ENCODE results near the gene BTBD10. TPM values are rescaled to one million over a fixed set of nuclear protein-coding genes. Genes with fewer than 3 reads are reported as not detected.

The BTBD10 gene
- total RNA-seq, result 57.5 and 62.4 TPM in 2 replicates

DNA sequence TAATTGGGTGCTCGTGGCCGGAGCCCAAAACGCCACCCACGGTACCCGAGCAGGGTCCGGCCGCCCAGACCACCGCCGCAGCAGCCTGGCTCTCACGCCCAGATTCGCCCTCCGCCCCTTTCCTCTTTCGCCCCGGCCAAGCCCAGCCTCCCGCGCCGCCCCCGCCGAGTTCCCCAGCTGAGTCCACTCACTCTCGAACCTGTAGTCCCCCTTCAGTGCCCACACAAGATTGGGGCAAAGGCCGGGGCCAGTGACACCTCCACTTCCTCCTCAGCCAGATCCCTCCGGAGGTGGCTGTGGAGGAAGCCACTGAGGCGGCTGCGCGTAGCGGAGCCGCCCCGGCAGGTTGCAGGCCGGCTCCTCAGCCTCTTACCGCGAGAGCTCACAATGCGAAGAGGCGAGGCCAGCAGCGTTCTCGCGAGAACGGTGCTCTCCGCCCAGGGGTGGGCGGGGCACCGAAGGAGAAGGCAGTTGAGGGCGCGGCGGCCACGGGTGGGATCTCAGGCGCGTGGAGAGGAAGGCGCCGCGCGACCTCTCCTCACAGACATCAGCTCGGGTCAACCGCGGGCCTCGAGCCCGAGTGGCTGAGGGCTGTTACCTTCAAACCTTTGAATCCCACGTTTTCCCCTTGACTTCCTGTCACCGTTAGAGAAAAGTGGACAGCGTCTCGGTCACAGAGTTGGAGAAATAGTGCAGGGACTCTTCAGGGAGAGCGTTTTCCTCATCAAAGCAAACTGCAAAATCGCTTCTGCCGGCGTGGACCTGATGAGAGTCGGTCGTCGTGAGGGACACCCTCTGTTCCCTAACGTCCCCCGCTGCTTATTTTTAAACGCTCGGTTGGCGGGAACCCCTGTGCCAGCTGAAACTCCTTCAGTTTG is at the start of gene BTBD10:
BTBD10 (minus strand) TSS at position 322 of the 878 bp plus-strand sequence. CDS start 18,098 bp downstream, outside the sequence.
- no peak for DNase-seq (ENCODE audit: extremely low read depth, low read depth, low spot score)

DNA sequence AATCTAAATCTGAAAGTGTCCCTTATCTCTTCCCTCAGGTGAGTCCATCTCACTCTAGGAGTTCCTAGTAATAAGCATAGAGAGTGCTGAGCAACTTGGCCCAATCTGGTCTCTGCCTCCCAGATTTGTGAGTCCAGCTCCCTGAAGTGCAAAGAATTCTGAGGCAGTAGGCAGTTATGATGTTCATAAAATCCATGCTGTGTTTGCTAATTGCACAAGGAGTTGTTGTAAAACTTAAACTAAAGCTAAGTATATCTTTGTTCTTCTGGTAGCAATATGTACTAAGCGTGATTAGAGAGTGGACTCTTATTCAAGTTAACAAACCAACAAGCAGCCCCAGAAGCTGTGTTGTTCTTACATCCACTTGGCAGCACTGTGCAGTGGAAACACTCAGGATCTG is 40.4 kb upstream of the BTBD10 start:
- no peak for DNase-seq (ENCODE audit: extremely low read depth, low read depth, low spot score)

DNA sequence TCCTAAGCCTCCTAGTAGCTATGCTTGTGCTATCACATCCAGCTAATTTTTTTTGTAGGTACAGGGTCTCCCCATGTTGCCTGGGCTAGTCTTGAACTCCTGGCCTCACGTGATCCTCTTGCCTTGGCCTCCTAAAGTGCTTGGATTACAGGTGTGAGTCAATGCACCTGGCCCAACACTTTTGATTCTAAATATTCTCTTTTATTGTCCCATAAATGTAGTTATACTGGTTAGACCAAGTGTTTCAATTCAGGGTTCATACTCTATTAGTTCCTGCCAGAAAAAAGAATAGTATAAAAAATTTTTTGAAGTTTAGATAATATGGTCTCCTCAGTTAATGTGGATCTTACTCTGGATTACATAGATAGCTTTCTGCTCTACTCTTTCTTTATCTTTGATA is 39.5 kb upstream of the BTBD10 start:
- DNase-seq (ENCODE audit: extremely low read depth, low read depth, low spot score), result no peak

DNA sequence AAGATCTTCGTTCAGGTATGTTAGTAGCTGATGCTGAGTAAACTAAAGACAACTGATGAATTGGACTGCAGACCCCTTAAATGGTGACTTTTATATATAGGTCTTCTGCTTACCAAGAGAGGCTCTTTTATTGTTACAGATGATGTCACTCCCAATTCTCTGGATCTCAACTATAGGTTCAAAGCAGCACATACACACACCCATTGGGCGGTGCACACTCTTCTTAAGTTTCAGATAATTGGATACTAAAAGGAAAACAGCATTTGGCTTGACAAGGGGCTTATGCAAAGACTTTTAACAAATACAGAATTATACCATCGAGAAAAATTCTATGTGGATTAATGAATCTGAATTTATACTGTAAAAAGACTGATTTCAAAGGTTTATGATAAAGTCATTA is 32.9 kb upstream of the BTBD10 start, which contains the start of gene PTH:
PTH (minus strand) TSS at position 69 of the 400 bp plus-strand sequence. CDS start 3,142 bp downstream, outside the sequence.
- no peak for DNase-seq (ENCODE audit: extremely low read depth, low read depth, low spot score)

DNA sequence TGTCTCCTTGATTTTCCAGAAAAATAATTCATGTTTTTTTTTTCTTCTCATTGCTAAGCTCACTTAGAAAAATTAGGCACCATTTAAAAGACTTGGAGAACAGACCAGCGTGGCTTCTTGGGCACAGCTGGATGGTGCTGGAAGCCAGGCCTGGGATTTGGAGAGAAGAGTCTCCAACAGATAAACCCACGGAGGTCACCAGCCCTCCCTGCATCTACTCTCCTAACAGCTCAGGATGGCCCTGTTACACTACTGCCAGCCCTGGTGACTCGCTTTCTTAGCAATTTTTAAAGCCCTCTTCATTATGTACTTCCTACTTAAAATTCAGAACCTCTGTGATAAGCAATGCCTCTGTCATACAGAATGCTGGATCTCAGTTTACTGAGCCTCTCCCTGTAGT is 31.0 kb upstream of the BTBD10 start:
- DNase-seq (ENCODE audit: extremely low read depth, low read depth, low spot score), result no peak

DNA sequence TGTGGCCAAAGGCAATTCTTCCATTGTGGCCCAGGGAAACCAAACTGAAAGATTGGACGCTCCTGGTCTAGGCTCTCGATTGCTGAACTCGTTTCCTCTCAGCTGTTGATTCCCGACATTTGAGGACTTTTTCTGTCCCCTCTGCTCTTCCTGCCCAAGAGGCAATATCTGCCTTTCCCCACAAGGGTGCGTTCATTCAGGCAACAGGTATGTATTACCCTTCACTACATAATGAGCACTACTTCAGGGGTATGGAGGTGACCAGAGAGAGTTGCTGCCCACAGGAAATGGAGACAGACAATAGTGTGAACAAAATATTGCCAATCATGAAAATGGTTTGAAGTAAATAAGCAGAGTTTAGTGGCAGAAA is 24.6 kb upstream of the BTBD10 start:
- DNase-seq (ENCODE audit: extremely low read depth, low read depth, low spot score), result no peak

DNA sequence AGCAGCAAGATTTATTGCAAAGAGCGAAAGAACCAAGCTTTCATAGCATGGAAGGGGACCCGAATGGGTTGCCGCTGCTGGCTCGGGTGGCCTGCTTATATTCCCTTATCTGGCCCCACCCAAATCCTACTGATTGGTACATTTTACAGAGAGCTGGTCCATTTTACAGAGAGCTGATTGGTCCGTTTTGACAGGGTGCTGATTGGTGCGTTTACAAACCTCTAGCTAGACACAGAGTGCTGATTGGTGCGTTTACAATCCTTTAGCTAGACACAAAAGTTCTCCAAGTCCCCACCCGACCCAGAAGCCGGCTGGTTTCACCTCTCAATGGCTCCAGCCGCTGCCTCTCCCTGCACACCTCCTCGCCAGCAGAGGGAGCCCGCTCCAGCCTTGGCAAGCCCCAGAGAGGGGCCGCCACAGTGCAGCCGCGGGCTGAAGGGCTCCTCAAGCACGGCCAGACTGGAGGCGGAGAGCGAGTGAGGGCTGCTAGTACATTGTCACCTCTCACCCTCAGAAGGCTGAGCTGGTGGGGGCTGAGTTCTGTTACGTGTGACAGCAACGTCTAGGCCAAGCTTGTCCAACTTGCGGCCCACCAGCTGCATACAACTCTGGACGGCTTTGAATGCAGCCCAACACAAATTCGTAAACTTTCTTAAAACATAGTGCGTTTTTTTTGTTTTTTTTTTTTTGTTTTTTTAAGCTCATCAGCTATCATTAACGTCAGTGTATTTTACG is 24.1 kb upstream of the BTBD10 start:
- no peak for DNase-seq (ENCODE audit: extremely low read depth, low read depth, low spot score)

DNA sequence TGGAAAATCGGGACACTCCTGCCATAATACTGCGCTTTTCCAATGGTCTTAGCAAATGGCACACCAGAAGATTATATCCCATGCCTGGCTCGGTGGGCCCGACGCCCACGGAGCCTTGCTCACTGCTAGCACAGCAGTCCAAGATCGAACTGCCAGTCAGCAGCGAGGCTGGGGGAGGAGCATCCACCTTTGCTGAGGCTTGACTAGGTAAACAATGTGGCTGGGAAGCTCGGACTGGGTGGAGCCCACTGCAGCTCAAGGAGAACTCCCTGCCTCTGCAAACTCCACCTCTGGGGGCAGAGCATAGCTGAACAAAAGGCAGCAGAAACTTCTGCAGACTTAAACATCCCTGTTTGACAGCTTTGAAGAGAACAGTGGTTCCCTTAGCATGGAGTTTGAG is 17.2 kb upstream of the BTBD10 start:
- DNase-seq (ENCODE audit: extremely low read depth, low read depth, low spot score), result no peak

DNA sequence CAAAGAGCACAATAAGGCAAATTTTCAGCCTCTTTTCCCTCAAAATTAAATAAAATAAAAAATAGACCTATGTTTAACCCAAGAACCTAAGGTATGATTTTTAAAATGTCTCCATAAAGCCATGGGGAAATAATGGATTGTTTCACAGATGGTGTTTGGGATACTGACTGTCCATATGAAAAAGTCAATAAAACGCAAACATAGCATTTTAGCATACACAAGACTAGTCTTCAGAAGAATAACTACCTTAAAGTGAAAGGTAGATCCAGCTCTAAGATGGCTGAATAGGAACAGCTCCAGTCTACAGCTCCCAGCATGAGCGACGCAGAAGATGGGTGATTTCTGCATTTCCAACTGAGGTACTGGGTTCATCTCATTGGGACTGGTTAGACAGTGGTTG is 16.7 kb upstream of the BTBD10 start:
- DNase-seq (ENCODE audit: extremely low read depth, low read depth, low spot score), result no peak

DNA sequence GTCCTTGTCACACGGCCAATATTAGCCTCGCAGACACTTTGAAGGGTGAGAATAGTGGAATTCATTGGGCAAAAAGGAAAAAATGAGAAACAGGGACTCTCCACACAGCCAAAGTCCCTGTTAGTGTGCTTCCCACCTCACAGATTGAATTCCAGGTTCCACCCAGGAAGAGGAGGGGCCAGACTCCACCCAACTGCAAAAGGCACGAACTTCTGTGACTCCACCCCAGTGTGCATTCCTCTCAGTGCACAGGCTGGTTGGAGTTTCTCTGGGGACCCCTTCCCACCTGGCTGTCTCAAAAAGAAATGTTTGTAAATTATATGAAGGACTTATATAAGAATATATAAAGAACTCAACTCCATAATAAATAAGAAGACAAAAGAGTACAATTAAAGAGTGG is 12.1 kb upstream of the BTBD10 start:
- DNase-seq (ENCODE audit: extremely low read depth, low read depth, low spot score), result no peak

DNA sequence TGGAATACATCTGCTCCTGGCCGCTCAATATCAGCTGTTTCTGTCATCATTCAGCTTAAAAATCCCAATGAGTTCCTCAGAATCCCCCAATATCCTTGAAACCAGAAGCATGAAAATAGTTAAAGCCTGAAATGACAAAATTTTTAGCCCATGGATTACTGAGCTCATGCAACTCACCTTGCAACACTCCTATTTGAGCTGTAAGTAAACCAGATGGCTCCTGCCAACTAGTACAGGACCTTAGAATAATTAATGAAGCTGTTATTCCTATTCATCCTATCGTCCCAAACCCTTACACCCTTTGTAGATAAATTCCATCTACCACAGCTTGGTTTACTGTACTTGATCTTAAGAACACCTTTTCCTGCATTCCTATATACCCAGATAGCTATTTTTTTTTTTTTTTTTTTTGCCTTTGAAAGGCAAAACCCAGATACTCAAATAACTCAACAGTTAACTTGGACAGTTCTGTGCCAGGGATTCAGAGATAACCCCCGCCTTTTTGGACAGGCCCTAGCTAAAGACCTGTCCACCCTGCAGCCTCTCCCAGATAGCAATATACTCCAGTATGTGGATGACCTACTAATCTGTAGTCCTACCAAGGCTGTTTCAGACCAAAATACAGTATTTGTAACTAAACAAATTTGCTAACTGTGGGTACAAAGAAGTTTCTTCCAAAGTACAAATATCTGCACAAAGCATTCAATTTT is 10.1 kb upstream of the BTBD10 start:
- no peak for DNase-seq (ENCODE audit: extremely low read depth, low read depth, low spot score)

DNA sequence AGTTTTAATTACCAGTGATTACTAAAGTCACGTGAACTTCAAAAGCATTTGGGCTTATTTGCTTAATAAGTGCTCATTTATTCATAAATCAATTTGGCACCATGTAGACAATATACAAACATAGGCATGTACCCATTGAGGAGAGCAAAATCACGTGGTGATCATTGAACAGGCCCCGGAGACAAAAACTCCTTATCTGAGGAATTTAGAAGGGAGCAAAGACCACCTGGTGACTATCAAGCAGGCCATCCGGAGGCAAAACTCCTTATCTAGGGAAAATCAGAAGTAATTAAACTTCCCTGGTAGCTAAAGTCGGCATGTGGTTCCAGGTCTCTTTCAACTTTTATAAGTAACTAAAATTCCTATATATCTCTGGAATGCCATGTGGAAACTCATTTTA is 5.7 kb upstream of the BTBD10 start:
- DNase-seq (ENCODE audit: extremely low read depth, low read depth, low spot score), result no peak

DNA sequence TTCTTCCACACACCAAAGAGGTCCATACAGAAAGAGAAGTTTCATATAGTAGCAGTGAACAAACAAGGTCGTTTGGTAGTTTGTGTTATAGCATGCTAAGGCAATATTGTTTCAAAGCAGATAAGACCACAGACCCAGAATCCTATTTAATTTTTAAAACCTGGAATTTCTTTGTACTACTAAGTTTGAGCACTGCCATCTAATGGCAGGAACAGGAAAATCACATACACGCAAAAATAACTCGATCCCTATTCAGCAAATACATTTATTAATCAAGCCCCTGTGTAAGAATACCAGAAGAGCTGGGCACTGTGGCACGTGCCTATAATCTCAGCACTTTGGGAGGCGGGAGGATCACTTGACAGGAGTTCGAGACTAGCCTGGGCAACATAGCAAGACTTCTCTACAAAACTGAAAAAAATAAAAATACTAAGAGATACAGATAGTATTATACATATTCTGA is 2.9 kb upstream of the BTBD10 start:
- DNase-seq (ENCODE audit: extremely low read depth, low read depth, low spot score), result no peak

DNA sequence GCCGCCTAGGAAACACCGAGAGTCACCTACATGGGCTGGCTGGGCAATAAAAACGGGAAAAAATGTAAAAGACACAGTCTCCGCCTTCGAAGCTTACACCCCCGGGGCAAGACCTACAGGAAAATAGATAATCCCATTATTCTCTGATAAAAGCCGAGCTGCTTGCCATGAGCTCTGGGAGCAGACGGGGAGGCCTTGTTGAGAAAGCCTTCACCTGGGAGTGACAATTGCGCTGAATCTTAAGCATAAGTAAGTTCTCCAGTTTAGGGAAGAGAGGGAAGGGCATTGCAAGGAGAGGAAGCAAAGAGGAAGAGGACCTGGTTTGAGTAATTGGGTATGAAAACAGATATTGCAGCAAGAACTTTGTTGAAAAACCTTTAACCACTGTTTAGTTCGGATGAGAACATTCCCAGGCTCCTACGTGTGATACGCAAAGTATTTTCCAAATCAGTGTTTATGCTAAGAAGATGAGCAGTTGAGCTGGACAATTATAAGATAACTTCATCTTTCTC is 813 bp upstream of the BTBD10 start:
- no peak for DNase-seq (ENCODE audit: extremely low read depth, low read depth, low spot score)

DNA sequence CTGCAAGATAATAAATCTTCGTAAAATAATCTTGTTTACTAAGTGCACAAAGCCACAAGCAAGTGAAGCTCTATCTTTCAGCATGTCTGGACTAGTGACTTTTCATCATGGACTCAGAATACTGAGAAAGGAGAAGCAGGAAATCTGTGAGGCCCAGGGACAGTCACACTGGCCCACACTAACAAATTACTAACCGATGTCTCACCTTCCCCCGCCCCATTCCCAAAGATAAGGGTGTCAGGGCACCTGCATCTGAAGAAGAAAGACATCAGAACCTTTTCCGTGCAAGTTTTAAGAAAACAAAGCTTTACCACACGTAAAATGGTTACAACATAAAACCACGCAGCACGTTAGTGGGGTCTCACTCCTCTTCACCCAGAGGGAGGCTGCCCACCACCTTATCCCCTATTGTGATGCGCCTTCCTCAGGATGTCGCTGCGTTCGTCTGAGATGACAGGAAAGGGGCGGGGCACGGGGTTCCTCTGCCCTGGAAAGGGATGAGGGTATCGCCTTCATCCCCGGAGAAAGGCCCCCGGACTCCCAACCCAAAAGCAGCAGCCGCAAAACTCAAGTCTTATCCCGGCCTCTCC is 616 bp downstream of the BTBD10 start:
- DNase-seq (ENCODE audit: extremely low read depth, low read depth, low spot score), result no peak

DNA sequence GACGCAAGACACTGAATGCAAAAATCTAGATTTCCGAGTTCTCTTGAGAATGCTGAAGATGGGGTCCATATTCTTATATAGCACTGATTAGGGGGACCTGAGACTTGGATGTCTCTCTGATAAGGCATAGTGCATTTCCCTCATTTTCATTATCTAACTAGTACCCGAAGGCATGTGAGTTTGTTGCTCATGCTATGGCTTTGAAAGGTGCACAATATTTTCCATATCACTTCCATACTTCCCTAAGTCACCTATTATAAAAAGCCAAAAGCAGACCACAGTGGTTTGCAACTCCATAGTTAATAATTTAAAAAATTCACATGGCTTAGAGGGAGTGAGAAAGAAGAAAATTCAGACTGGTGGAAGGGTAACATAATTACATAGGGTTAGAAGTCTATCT is 1.7 kb downstream of the BTBD10 start:
- no peak for DNase-seq (ENCODE audit: extremely low read depth, low read depth, low spot score)

DNA sequence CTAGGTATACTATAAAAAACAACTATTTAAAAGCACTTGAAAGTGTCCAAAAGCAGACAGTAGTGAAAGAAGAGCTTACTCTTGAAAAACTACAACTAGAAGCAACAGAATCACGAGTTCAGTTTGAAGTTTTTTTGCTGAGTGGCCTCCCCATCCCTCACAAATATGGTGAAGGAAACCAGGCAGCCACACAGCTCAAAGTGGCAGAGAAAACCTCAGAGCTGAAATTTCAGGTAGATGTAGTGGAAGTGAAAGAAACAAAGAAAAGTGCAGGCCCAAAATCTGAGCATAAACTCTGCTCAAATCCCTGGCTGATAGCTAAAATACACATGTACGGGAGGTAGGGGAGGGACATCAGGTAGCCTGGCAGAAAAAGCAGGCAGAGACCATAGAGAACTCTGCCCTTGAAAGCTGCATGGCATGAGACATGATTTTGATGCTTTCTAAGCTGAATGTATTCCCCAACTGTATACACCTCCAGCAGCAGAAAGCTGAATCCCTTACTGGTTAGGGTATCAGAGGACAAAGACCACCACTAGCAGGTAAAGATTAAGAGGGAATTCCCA is 12.1 kb downstream of the BTBD10 start:
- no peak for DNase-seq (ENCODE audit: extremely low read depth, low read depth, low spot score)

DNA sequence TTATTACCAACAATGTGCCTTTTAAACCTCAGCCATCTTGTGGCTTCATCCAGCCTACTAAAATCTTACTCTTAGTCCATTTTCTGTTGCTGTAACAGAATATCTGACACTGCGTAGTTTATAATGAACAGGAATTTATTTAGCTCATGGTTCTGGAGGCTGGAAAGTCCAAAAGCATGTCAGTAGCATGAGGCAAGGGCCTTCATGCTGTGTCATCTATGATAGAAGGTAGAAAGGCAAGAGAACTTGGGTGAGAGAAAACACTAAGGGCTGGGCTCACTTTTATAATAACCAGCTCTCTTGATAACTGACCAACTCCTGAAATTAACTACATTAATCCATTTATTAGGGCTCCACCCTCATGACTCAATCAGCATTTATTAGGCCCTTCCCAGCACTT is 13.5 kb downstream of the BTBD10 start:
- no peak for DNase-seq (ENCODE audit: extremely low read depth, low read depth, low spot score)

DNA sequence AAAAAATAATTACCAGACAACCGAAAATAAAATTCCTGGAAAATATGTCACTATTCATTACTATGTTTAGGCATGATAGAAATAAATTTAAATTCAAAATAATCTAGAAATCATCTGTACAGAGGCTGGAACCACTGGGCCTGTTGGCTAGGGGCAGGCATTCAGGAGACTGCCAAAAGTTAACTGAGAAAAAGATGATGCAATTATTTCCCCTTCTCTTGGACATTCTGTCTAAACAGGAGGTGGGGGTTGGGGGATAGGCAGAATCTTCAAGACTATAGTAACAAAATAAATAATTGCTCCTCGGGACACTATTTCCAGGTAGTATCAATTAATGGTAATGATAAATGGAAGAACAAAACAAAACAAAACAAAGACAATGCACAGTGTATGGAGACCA is 14.1 kb downstream of the BTBD10 start:
- no peak for DNase-seq (ENCODE audit: extremely low read depth, low read depth, low spot score)

DNA sequence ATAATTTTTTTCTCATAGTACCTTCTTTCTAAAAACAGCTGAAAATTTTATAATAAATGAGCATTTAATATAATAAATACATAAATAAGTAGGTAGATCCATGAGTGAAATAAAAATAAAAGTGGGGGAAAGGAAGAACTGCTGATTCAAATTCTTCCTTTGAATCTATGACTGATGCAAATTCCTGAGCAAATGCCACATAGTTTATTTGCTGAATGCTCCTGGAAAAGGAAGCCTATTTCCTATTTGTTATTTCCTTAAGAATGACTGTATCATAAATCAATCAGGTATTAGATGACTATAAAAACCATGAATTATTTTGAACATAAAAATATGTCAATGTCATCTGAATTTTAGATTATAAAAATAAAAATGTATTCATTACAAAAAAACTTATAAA is 16.6 kb downstream of the BTBD10 start:
- no peak for DNase-seq (ENCODE audit: extremely low read depth, low read depth, low spot score)

Measured in glomerular endothelial cell (primary cell).